ENCODE measurements around the gene TTLL9. TPM values are rescaled to one million over a fixed set of nuclear protein-coding genes. Genes with fewer than 3 reads are reported as not detected.

The TTLL9 gene
- total and polyA plus RNA-seq, 2 of the 13 experiments (the other 11 are each of a cell fraction or from before 2014, with no cell fraction given): not detected

GRCh38 chr20:31968291-31969126, 98.1 kb downstream of the TTLL9 start (continued):
- peak; percentile 100 for TF ChIP-seq ARID4A (CRISPR knock-in tag; IDR thresholded peaks at IDR 0.05; ENCODE audit: borderline replicate concordance)
- no peak for TF ChIP-seq MAFK (conservative IDR thresholded peaks at IDR 0.05 in 1 of 2, IDR thresholded peaks at IDR 0.05 in 1 of 2; ENCODE audit: low read length in 2 of 2)
- TF ChIP-seq MAZ (IDR thresholded peaks at IDR 0.05; ENCODE audit: borderline replicate concordance, low read depth, low read length): 0 out of 2 replicates have a peak, but pooled peaks have one; percentile 41
- peak; percentile 100 for TF ChIP-seq MAZ (CRISPR knock-in tag; IDR thresholded peaks at IDR 0.05; ENCODE audit: low read depth)
- peak; percentile 100 for TF ChIP-seq DR1 (CRISPR knock-in tag; IDR thresholded peaks at IDR 0.05)
- peak; percentile 100 for TF ChIP-seq ZNF264 (CRISPR knock-in tag; IDR thresholded peaks at IDR 0.05)
- peak; percentile 100; the same call in 1 of the 2 replicates for TF ChIP-seq E2F2 (CRISPR knock-in tag; IDR thresholded peaks at IDR 0.05; ENCODE audit: borderline replicate concordance)
- TF ChIP-seq ZNF407 (CRISPR knock-in tag; IDR thresholded peaks at IDR 0.05; ENCODE audit: not compliant biosample characterization): peak; percentile 100
- TF ChIP-seq KLF15 (CRISPR knock-in tag; IDR thresholded peaks at IDR 0.05; ENCODE audit: borderline replicate concordance): peak; percentile 100
- TF ChIP-seq ESRRA (CRISPR knock-in tag; IDR thresholded peaks at IDR 0.05; ENCODE audit: low read depth): peak; percentile 100
- TF ChIP-seq SIN3A (IDR thresholded peaks at IDR 0.05; ENCODE audit: borderline replicate concordance, low read depth, low read length): peak; percentile 100
- TF ChIP-seq TRIM24 (CRISPR knock-in tag; IDR thresholded peaks at IDR 0.05): peak; percentile 85; the same call in 1 of the 2 replicates
- TF ChIP-seq ZNF768 (CRISPR knock-in tag; IDR thresholded peaks at IDR 0.05): peak; percentile 99
- peak; percentile 100 for TF ChIP-seq SPEN (CRISPR knock-in tag; IDR thresholded peaks at IDR 0.05; ENCODE audit: low read depth)

Measured in HepG2 (cell line).